GM12878 (cell line): ENCODE measurements around the gene GNRHR.

Source experiments
- POLR2A ChIP-seq: IDR thresholded peaks from 2 replicates; pipeline ENCODE4 v1.6.1; 2011; ENCODE audit warnings: low read depth, mild to moderate bottlenecking, low read length
- PRDM15 ChIP-seq: fragments of 450-650 bp; formaldehyde crosslinking; IDR thresholded peaks from 2 replicates; pipeline ENCODE4 v1.4.0; 2020; ENCODE audit warnings: mild to moderate bottlenecking, moderate library complexity
- TF ChIP-seq, protein P1 (sequence below), 3 experiments: IDR thresholded peaks in 2 of 3; conservative IDR thresholded peaks in 1 of 3; 2 replicates each; pipeline ENCODE4 v1.5.1; 2011; ENCODE audit warnings: low read depth in 3 of 3, low read length in 3 of 3, mild to moderate bottlenecking in 3 of 3, control low read depth in 2 of 3, moderate library complexity in 2 of 3, inconsistent platforms in 1 of 3, mixed read lengths in 1 of 3; ENCODE audit not compliant: control insufficient read depth in 2 of 3, insufficient read depth in 1 of 3; ENCODE audit errors: extremely low read depth in 1 of 3

- TF ChIP-seq, protein P1, sequence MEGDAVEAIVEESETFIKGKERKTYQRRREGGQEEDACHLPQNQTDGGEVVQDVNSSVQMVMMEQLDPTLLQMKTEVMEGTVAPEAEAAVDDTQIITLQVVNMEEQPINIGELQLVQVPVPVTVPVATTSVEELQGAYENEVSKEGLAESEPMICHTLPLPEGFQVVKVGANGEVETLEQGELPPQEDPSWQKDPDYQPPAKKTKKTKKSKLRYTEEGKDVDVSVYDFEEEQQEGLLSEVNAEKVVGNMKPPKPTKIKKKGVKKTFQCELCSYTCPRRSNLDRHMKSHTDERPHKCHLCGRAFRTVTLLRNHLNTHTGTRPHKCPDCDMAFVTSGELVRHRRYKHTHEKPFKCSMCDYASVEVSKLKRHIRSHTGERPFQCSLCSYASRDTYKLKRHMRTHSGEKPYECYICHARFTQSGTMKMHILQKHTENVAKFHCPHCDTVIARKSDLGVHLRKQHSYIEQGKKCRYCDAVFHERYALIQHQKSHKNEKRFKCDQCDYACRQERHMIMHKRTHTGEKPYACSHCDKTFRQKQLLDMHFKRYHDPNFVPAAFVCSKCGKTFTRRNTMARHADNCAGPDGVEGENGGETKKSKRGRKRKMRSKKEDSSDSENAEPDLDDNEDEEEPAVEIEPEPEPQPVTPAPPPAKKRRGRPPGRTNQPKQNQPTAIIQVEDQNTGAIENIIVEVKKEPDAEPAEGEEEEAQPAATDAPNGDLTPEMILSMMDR (IDR thresholded peaks at IDR 0.05 in 2 of 3, conservative IDR thresholded peaks at IDR 0.05 in 1 of 3; ENCODE audit: control insufficient read depth in 2 of 3, extremely low read depth in 1 of 3, insufficient read depth in 1 of 3, low read depth in 3 of 3, low read length in 3 of 3), result no peak
- TF ChIP-seq POLR2A (no peak), PRDM15 (CRISPR knock-in tag) (no peak)
Measured at GRCh38 chr4:67691328-67691727, 62.9 kb downstream of the GNRHR start.
